Body of pancreas (tissue), 4 donors: ENCODE data around the gene HSPA6. TPM values are rescaled to one million over a fixed set of nuclear protein-coding genes. Genes with fewer than 3 reads are reported as not detected.
"Not testable (repeated sequence)": the region's sequence is repeated elsewhere in the genome, so short reads cannot be mapped to it uniquely, and the experiment has no call there.

Source experiments
- ATAC-seq: fragments of 150-250 bp; one replicate; pipeline ENCODE4 v1.9.1; 2016
- DNase-seq, 4 donors: peaks; one replicate each; pipeline ENCODE4 v3.0.0-alpha.2; 2019
- H3K27ac ChIP-seq, 4 donors: fragments of 200-600 bp; sonication (generic); 1 replicate in 3 of 4; 2 replicates in 1 of 4; pipeline versions ENCODE4 v1.5.1 to v1.6.1; 2016 to 2019; ENCODE audit warnings: mild to moderate bottlenecking in 1 of 4, mixed read lengths in 1 of 4, moderate library complexity in 1 of 4
- H3K27me3 ChIP-seq, 2 donors: fragments of 200-600 bp; sonication (generic); one replicate each; pipeline ENCODE4 v1.6.0; 2016; ENCODE audit warnings: mild to moderate bottlenecking in 1 of 2
- H3K36me3 ChIP-seq, 2 donors: fragments of 200-600 bp; sonication (generic); replicated peaks in 1 of 2; 2 replicates each; pipeline ENCODE4 v1.5.1; 2016; ENCODE audit warnings: low read depth in 2 of 2; ENCODE audit not compliant: insufficient read depth in 1 of 2
- H3K4me1 ChIP-seq: fragments of 200-600 bp; sonication (generic); one replicate; pipeline ENCODE4 v1.6.0; 2016
- H3K4me3 ChIP-seq, 2 donors: fragments of 200-600 bp; sonication (generic); 1 replicate in 1 of 2; 2 replicates in 1 of 2; pipeline ENCODE4 v1.5.1; 2016 to 2019
- H3K9me3 ChIP-seq, 3 donors: fragments of 200-600 bp; sonication (generic); 1 replicate in 2 of 3; 2 replicates in 1 of 3; pipeline ENCODE4 v1.5.1; 2016
- CTCF ChIP-seq, 7 experiments: fragments of 450-650 bp in 4 of 7; fragments of 200-600 bp in 3 of 7; sonication (generic) in 3 of 7; IDR thresholded peaks; one replicate each; pipeline ENCODE4 v1.5.1; 2016 to 2019; ENCODE audit warnings: antibody characterized with exemption in 7 of 7
- WGBS, 2 donors: methylation state at CpG; one replicate each; pipeline ENCODE4 v1.1.5; 2017; 5-methylcytosine and 5-hydroxymethylcytosine counted together
- intact Hi-C: fragments of 100-400 bp; cut with DNase I; formaldehyde crosslinking; loops from one replicate; pipeline ENCODE4 v1.15.1; 2023
- total RNA-seq, 2 donors: library from RNA; depleted of rRNA; stranded (reverse); fragments of >200 nt; gene quantifications; one replicate each; pipeline ENCODE4 v1.1.0, GENCODE V29; 2016

The HSPA6 gene
- total RNA-seq, 2 donors from 2014 or later, result 0.66 to 1.6 TPM

- H3K36me3 ChIP-seq, H3K9me3 ChIP-seq, H3K4me1 ChIP-seq, H3K27me3 ChIP-seq, intact Hi-C loops, H3K4me3 ChIP-seq: not testable (repeated sequence)
- ATAC-seq (peak; percentile 50), DNase-seq (peak in 1 of 4 donors; percentile 64)
- peak in 1 of 7 experiments; percentile 4 for TF ChIP-seq CTCF (IDR thresholded peaks at IDR 0.05)
- WGBS, 2 donors, result 45 to 51% methylated on average over 4 of the region's 4 CpGs
- peak overlapping the region in 1 of 4 donors; percentile 21 for H3K27ac ChIP-seq
Measured at GRCh38 chr1:161560960-161561715, 36.8 kb downstream of the HSPA6 start.

- DNase-seq, result not testable (repeated sequence)
Measured at GRCh38 chr1:161562441-161562840, 38.1 kb downstream of the HSPA6 start.

GRCh38 chr1:161563522-161563921 lies 39.2 kb downstream of the HSPA6 start:
- H3K4me1 ChIP-seq, H3K27me3 ChIP-seq, intact Hi-C loops, ATAC-seq, DNase-seq, H3K9me3 ChIP-seq, H3K36me3 ChIP-seq, H3K4me3 ChIP-seq, H3K27ac ChIP-seq: not testable (repeated sequence)
- WGBS, 2 donors, result 17 to 29% methylated on average over 1 of the region's 1 CpG

More at GRCh38 chr1:161562441-161562840, 38.1 kb downstream of the HSPA6 start:
- intact Hi-C loops, H3K4me3 ChIP-seq, ATAC-seq, H3K36me3 ChIP-seq, H3K27ac ChIP-seq, H3K4me1 ChIP-seq, H3K27me3 ChIP-seq, H3K9me3 ChIP-seq: not testable (repeated sequence)
- 62 to 78% methylated on average over 2 of the region's 3 CpGs for WGBS, 2 donors

- H3K4me1 ChIP-seq, DNase-seq, H3K9me3 ChIP-seq, H3K36me3 ChIP-seq, H3K4me3 ChIP-seq, H3K27ac ChIP-seq, H3K27me3 ChIP-seq, ATAC-seq, intact Hi-C loops: not testable (repeated sequence)
- WGBS, 2 donors, result 100% methylated on average over 1 of the region's 3 CpGs
Measured at GRCh38 chr1:161566602-161566960, 42.2 kb downstream of the HSPA6 start.

- H3K4me3 ChIP-seq, ATAC-seq, H3K4me1 ChIP-seq, H3K36me3 ChIP-seq, DNase-seq, H3K27ac ChIP-seq, intact Hi-C loops, H3K27me3 ChIP-seq, H3K9me3 ChIP-seq: not testable (repeated sequence)
- 57 to 60% methylated on average over 1 to 2 of the region's 8 CpGs for WGBS, 2 donors
Measured at GRCh38 chr1:161571703-161572102, 47.4 kb downstream of the HSPA6 start.

Other genes with a start within 250 kb of the HSPA6 start
- gene MPZ, start 214.6 kb upstream of the HSPA6 start, total RNA-seq, result 1 to 10 TPM; 3.6 to 6.6 TPM
- 10 to 100 TPM; 22.7 to 26.2 TPM for gene SDHC, start 210.2 kb upstream of the HSPA6 start, total RNA-seq
- gene CFAP126, start 156.7 kb upstream of the HSPA6 start, total RNA-seq, result not detected
- gene FCGR2A, start 19.1 kb upstream of the HSPA6 start, total RNA-seq, result 10 to 100 TPM; 30.0 to 51.6 TPM
- 1 to 10 TPM in 1 of 2 donors, not detected in 1; 5.2 TPM for gene FCGR3A, start 25.3 kb downstream of the HSPA6 start, total RNA-seq
- not detected for gene FCGR3B, start 106.6 kb downstream of the HSPA6 start, total RNA-seq
- 1 to 10 TPM; 1.3 to 7.8 TPM for gene FCGR2B, start 138.6 kb downstream of the HSPA6 start, total RNA-seq
- gene FCRLA, start 182.7 kb downstream of the HSPA6 start, total RNA-seq, result not detected
- gene FCRLB, start 197.0 kb downstream of the HSPA6 start, total RNA-seq, result not detected
- 10 to 100 TPM in 1 of 2 donors, 1 to 10 TPM in 1; 8.2 to 23.3 TPM for gene DUSP12, start 225.2 kb downstream of the HSPA6 start, total RNA-seq
- gene ATF6, start 241.8 kb downstream of the HSPA6 start, total RNA-seq, result 10 to 100 TPM; 12.5 to 16.3 TPM